ENCODE measurements around the gene LRFN2. TPM values are rescaled to one million over a fixed set of nuclear protein-coding genes. Genes with fewer than 3 reads are reported as not detected.

LRFN2 gene
- total RNA-seq, 1 experiment from 2014 or later: not detected

- no peak for DNase-seq (ENCODE audit: low spot score)
These were observed 208.5 kb downstream of the LRFN2 start for GRCh38 chr6:40378725-40379074.

- no peak for DNase-seq (ENCODE audit: low spot score)
These were observed 209.0 kb downstream of the LRFN2 start for GRCh38 chr6:40378071-40378724.

- DNase-seq (ENCODE audit: low spot score): no peak
These were observed 209.9 kb downstream of the LRFN2 start for GRCh38 chr6:40377173-40377806.

GRCh38 chr6:40376113-40376650 lies 211.0 kb downstream of the LRFN2 start:
- DNase-seq (ENCODE audit: low spot score): no peak

- DNase-seq (ENCODE audit: low spot score): no peak
These were observed 213.9 kb downstream of the LRFN2 start for GRCh38 chr6:40373267-40373666.

GRCh38 chr6:40371621-40372020 lies 215.5 kb downstream of the LRFN2 start:
- DNase-seq (ENCODE audit: low spot score): no peak

GRCh38 chr6:40371095-40371494 lies 216.1 kb downstream of the LRFN2 start:
- DNase-seq (ENCODE audit: low spot score): no peak

GRCh38 chr6:40369891-40370290 lies 217.3 kb downstream of the LRFN2 start:
- DNase-seq (ENCODE audit: low spot score): no peak

- DNase-seq (ENCODE audit: low spot score): no peak
These were observed 218.1 kb downstream of the LRFN2 start for GRCh38 chr6:40369042-40369441.

- DNase-seq (ENCODE audit: low spot score): no peak
These were observed 224.3 kb downstream of the LRFN2 start for GRCh38 chr6:40362859-40363258.

- no peak for DNase-seq (ENCODE audit: low spot score)
These were observed 227.4 kb downstream of the LRFN2 start for GRCh38 chr6:40359808-40360207.

GRCh38 chr6:40358473-40359460 lies 228.4 kb downstream of the LRFN2 start:
- DNase-seq (ENCODE audit: low spot score): no peak

GRCh38 chr6:40356242-40356910 lies 230.8 kb downstream of the LRFN2 start:
- peak; percentile 26 for DNase-seq (ENCODE audit: low spot score)

GRCh38 chr6:40355532-40355931 lies 231.6 kb downstream of the LRFN2 start:
- no peak for DNase-seq (ENCODE audit: low spot score)

- no peak for DNase-seq (ENCODE audit: low spot score)
These were observed 232.1 kb downstream of the LRFN2 start for GRCh38 chr6:40355066-40355465.

- DNase-seq (ENCODE audit: low spot score): no peak
These were observed 233.2 kb downstream of the LRFN2 start for GRCh38 chr6:40353967-40354452.

GRCh38 chr6:40353197-40353966 lies 233.8 kb downstream of the LRFN2 start:
- no peak for DNase-seq (ENCODE audit: low spot score)

GRCh38 chr6:40352527-40353170 lies 234.5 kb downstream of the LRFN2 start:
- no peak for DNase-seq (ENCODE audit: low spot score)

- DNase-seq (ENCODE audit: low spot score): no peak
These were observed 235.2 kb downstream of the LRFN2 start for GRCh38 chr6:40352006-40352405.

- DNase-seq (ENCODE audit: low spot score): no peak
These were observed 236.4 kb downstream of the LRFN2 start for GRCh38 chr6:40350747-40351217.

Data from H4 (cell line).